ENCODE data around the gene TRIOBP. TPM values are rescaled to one million over a fixed set of nuclear protein-coding genes. Genes with fewer than 3 reads are reported as not detected.
A peak's percentile ranks its signal among the peaks of the same experiment; 100 is the strongest.

TRIOBP gene
- polyA plus RNA-seq, 1 donor (not counting 4 experiments of a cell fraction or from before 2014, with no cell fraction given): 22.2 TPM

DNA sequence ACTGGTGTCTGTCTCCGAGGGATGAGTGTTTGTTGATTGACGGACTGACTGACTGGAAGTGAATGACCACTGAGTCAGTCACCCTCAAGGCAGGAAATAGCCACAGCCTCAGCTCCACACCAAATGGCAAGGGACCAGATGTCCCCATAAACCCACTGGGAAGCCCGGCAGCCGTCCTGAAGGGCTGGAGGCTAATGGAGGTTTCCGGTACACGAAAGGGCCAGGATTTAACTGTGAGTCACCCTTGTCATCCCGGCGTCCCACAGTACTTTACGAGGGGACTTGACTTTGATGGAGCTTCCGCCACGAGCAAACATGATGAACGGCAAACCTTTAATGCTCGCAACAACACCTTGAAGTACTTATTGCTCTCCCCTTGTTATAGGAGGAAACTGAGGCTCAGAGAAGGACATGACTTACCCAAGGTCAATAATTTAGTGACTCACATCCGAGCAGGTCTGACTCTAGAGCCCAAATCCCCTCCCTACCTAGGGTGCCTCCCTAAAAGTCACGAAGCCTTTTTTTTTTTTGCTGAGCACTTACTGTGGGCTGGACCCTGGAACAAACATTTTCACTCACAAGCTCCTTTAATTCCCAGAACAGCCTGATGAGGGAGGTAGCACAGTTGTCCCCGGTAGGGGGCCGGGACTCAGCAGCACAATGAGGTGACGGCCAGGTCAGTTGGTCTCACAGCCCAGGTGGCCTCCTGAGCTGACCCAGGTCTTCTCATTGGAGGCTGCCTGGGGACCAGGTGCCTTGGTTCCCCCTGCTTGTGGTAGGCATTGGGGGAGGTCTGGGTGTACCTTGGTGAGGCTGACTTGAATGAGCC, 85.7 kb downstream of the TRIOBP start:
- FAIRE-seq: no peak
- dilution Hi-C loops (cut with MboI; ENCODE audit: extremely low pct_ligation_motif_present, low sequenced_read_pairs): no loop called here
- Histone ChIP-seq H3K79me2 (ENCODE audit: control insufficient read depth, insufficient read depth, low read length) (no peaks in the 10 kb centered on the region), H3K4me2 (ENCODE audit: control insufficient read depth, extremely low read depth, insufficient read depth, low read depth, low read length) (no peak overlapping the region), H3K9ac (ENCODE audit: control insufficient read depth, extremely low read depth, insufficient read depth, low read length) (no peak overlapping the region), H3K36me3 (ENCODE audit: control insufficient read depth in 2 of 2, extremely low read depth in 1 of 2, insufficient read depth in 2 of 2, low read length in 2 of 2) (no peaks in the 10 kb centered on the region), H3K4me3 (ENCODE audit: control insufficient read depth in 2 of 3, extremely low read depth in 1 of 3, insufficient read depth in 2 of 3, low read depth in 1 of 3, low read length in 3 of 3) (no peak overlapping the region), H3K27ac (ENCODE audit: control insufficient read depth, insufficient read depth, low read length) (no peak overlapping the region), H2AFZ (ENCODE audit: control insufficient read depth, low read length) (no peak overlapping the region), H3K9me1 (ENCODE audit: control insufficient read depth, extremely low read depth, insufficient read depth, low read length) (no peaks in the 10 kb centered on the region), H3K9me3 (ENCODE audit: control insufficient read depth, low read depth, low read length) (no peaks in the 10 kb centered on the region), H3K27me3 (ENCODE audit: control insufficient read depth, extremely low read depth, insufficient read depth, low read length) (no peaks in the 10 kb centered on the region), H4K20me1 (ENCODE audit: control insufficient read depth, extremely low read depth, insufficient read depth, low read length) (no peaks in the 10 kb centered on the region), H3K4me1 (ENCODE audit: control insufficient read depth, extremely low read depth, insufficient read depth, low read length) (peaks cover 17% of the 10 kb centered on the region)
- TF ChIP-seq, protein P1, sequence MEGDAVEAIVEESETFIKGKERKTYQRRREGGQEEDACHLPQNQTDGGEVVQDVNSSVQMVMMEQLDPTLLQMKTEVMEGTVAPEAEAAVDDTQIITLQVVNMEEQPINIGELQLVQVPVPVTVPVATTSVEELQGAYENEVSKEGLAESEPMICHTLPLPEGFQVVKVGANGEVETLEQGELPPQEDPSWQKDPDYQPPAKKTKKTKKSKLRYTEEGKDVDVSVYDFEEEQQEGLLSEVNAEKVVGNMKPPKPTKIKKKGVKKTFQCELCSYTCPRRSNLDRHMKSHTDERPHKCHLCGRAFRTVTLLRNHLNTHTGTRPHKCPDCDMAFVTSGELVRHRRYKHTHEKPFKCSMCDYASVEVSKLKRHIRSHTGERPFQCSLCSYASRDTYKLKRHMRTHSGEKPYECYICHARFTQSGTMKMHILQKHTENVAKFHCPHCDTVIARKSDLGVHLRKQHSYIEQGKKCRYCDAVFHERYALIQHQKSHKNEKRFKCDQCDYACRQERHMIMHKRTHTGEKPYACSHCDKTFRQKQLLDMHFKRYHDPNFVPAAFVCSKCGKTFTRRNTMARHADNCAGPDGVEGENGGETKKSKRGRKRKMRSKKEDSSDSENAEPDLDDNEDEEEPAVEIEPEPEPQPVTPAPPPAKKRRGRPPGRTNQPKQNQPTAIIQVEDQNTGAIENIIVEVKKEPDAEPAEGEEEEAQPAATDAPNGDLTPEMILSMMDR (optimal IDR thresholded peaks at IDR 0.05 in 1 of 3, IDR thresholded peaks at IDR 0.05 in 1 of 3, conservative IDR thresholded peaks at IDR 0.05 in 1 of 3; ENCODE audit: extremely low read depth in 1 of 3, insufficient read depth in 2 of 3, low read length in 3 of 3): no peak
- no peak for TF ChIP-seq EZH2 (IDR thresholded peaks at IDR 0.05; ENCODE audit: low read length)
- no peak for DNase-seq (ENCODE audit: low read depth, low spot score)

DNA sequence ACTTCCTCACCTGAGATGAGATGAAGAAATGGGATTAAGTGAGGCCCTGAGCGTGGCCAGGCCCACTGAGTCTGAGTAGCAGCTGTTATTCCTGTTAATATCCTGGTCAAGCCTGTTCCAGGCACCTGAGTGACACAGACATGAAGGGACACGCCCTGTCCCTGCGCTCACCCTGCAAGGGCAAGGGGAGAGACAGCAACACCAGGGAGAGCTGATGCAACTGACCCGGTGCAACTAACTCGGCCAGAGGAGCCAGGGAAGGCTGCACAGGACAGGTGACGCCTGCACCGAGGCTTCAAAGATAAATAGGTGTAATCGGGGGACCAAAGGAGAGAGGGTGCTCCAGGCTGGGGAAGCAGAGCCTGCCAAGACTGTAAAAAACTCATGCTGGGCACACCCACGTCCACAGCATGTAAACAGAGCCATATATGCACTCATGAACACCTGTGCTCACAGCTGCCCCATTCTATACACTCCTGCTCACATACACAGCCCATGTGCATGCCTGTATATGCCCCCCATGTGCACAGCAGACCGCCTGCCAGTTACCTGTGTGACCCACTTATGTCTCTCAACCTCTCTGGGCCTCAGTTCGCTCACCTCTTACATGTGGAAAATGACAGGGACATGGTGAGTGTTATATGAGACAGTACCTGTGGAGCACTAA, 88.1 kb downstream of the TRIOBP start:
- dilution Hi-C loops (cut with MboI; ENCODE audit: extremely low pct_ligation_motif_present, low sequenced_read_pairs): no loop called here
- peaks cover 10% of the 10 kb centered on the region for H3K4me1 ChIP-seq (ENCODE audit: control insufficient read depth, extremely low read depth, insufficient read depth, low read length)
- peak overlapping the region; percentile 41 for H3K4me2 ChIP-seq (ENCODE audit: control insufficient read depth, extremely low read depth, insufficient read depth, low read depth, low read length)
- H3K9ac ChIP-seq (ENCODE audit: control insufficient read depth, extremely low read depth, insufficient read depth, low read length): no peak overlapping the region
- no peak overlapping the region for H3K27ac ChIP-seq (ENCODE audit: control insufficient read depth, insufficient read depth, low read length)
- H3K4me3 ChIP-seq (ENCODE audit: control insufficient read depth in 2 of 3, extremely low read depth in 1 of 3, insufficient read depth in 2 of 3, low read depth in 1 of 3, low read length in 3 of 3): no peak overlapping the region
- TF ChIP-seq, protein P1 (optimal IDR thresholded peaks at IDR 0.05 in 1 of 3, IDR thresholded peaks at IDR 0.05 in 1 of 3, conservative IDR thresholded peaks at IDR 0.05 in 1 of 3; ENCODE audit: extremely low read depth in 1 of 3, insufficient read depth in 2 of 3, low read length in 3 of 3): no peak
- TF ChIP-seq EZH2 (IDR thresholded peaks at IDR 0.05; ENCODE audit: low read length): no peak
- no peaks in the 10 kb centered on the region for H4K20me1 ChIP-seq (ENCODE audit: control insufficient read depth, extremely low read depth, insufficient read depth, low read length)
- DNase-seq (ENCODE audit: low read depth, low spot score) (no peak), FAIRE-seq (no peak)
- H3K9me3 ChIP-seq (ENCODE audit: control insufficient read depth, low read depth, low read length): no peaks in the 10 kb centered on the region
- no peak overlapping the region for H2AFZ ChIP-seq (ENCODE audit: control insufficient read depth, low read length)
- H3K36me3 ChIP-seq (ENCODE audit: control insufficient read depth in 2 of 2, extremely low read depth in 1 of 2, insufficient read depth in 2 of 2, low read length in 2 of 2): no peaks in the 10 kb centered on the region
- H3K9me1 ChIP-seq (ENCODE audit: control insufficient read depth, extremely low read depth, insufficient read depth, low read length): no peaks in the 10 kb centered on the region
- H3K79me2 ChIP-seq (ENCODE audit: control insufficient read depth, insufficient read depth, low read length): no peaks in the 10 kb centered on the region
- H3K27me3 ChIP-seq (ENCODE audit: control insufficient read depth, extremely low read depth, insufficient read depth, low read length): no peaks in the 10 kb centered on the region
